Activated naive CD8-positive, alpha-beta T cell (primary cell): ENCODE results near the gene IFIT3.
A peak's percentile ranks its signal among the peaks of the same experiment; 100 is the strongest.

Experiments
- H3K27ac Mint-ChIP-seq: one replicate; pipeline ENCODE4 v1.8.0; 2021; ENCODE audit warnings: mixed read lengths
- H3K27me3 Mint-ChIP-seq: one replicate; pipeline ENCODE4 v1.8.0; 2021; ENCODE audit warnings: mixed read lengths
- H3K36me3 Mint-ChIP-seq: one replicate; pipeline ENCODE4 v1.8.0; 2021; ENCODE audit warnings: mixed read lengths
- H3K4me1 Mint-ChIP-seq: one replicate; pipeline ENCODE4 v1.8.0; 2021; ENCODE audit warnings: low read depth, mixed read lengths
- H3K4me3 Mint-ChIP-seq: one replicate; pipeline ENCODE4 v1.8.0; 2021; ENCODE audit warnings: mild to moderate bottlenecking, mixed read lengths
- H3K9me3 Mint-ChIP-seq: one replicate; pipeline ENCODE4 v1.8.0; 2021; ENCODE audit warnings: low read depth, mixed read lengths

IFIT3 gene

DNA sequence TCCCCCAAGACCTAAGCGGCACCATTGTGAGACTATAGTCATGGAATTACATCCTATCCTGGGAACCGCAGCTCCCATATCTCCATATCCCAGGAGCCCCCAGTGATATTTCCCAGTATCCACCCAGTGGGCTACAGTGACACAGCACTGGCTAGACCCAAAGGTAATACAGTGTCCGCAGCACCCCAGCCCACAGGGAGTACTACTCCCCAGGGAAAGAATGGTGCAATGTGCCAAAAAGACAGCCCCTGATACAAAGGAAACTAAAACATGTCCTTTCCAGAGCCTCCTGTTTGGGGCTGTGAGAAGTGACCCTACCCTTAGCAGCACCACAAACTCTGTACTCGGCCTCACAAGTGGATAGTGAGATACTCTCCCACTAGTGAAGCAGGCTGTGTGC, 30.4 kb upstream of the IFIT3 start:
- Mint-ChIP-seq H3K4me1 (peaks cover 33% of the 10 kb centered on the region), H3K9me3 (peaks cover 3% of the 10 kb centered on the region), H3K4me3 (no peak overlapping the region), H3K27me3 (no peaks in the 10 kb centered on the region), H3K36me3 (peaks cover 8% of the 10 kb centered on the region), H3K27ac (no peak overlapping the region)

- no peak overlapping the region for H3K4me3 Mint-ChIP-seq
- peaks cover 8% of the 10 kb centered on the region for H3K36me3 Mint-ChIP-seq
- peaks cover 37% of the 10 kb centered on the region for H3K4me1 Mint-ChIP-seq
- no peak overlapping the region for H3K27ac Mint-ChIP-seq
- peaks cover 3% of the 10 kb centered on the region for H3K9me3 Mint-ChIP-seq
- H3K27me3 Mint-ChIP-seq: no peaks in the 10 kb centered on the region
Observed at GRCh38 chr10:89297791-89298190, 30.0 kb upstream of the IFIT3 start.

DNA sequence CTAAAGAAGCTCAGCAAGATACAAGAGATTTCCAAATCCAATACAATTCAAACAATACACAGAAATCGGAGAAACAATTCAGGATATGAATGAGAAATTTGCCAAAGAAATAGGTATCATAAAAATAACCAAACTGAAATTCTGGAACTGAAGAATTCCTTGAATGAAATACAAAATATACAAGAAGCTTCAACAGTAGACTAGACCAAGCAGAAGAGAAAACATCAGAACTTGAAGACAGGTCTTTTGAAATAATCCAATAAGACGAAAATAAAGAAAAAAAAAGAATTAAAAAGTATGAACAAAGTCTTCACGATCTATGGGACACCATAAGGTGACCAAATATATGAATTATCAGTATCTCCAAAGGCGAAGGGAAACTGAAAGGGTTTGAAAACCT, 28.8 kb upstream of the IFIT3 start:
- peaks cover 47% of the 10 kb centered on the region for H3K4me1 Mint-ChIP-seq
- no peak overlapping the region for H3K27ac Mint-ChIP-seq

GRCh38 chr10:89301232-89301631, 26.6 kb upstream of the IFIT3 start:
- Mint-ChIP-seq H3K27me3 (no peaks in the 10 kb centered on the region), H3K4me3 (peak overlapping the region; percentile 91)

More for the DNA sequence above, 28.8 kb upstream of the IFIT3 start:
- Mint-ChIP-seq H3K4me3 (no peak overlapping the region), H3K36me3 (peaks cover 10% of the 10 kb centered on the region), H3K9me3 (peaks cover 3% of the 10 kb centered on the region), H3K27me3 (no peaks in the 10 kb centered on the region)

GRCh38 chr10:89301721-89302445, 25.9 kb upstream of the IFIT3 start, which contains the start of gene IFIT2:
TSS of gene IFIT2 (plus strand) at chr10:89302046. CDS start at chr10:89302124, 78 bp downstream.
- peak within 1 kb of the TSS; percentile 92 for H3K27ac Mint-ChIP-seq
- peaks cover 4% of the 10 kb centered on the region for H3K9me3 Mint-ChIP-seq
- no peaks in the 10 kb centered on the region for H3K27me3 Mint-ChIP-seq
- peak within 1 kb of the TSS; percentile 91 for H3K4me3 Mint-ChIP-seq
- H3K4me1 Mint-ChIP-seq: peaks cover 49% of the 10 kb centered on the region
- H3K36me3 Mint-ChIP-seq: peaks cover 27% of the 10 kb centered on the region

More at GRCh38 chr10:89301232-89301631, 26.6 kb upstream of the IFIT3 start:
- peaks cover 49% of the 10 kb centered on the region for H3K4me1 Mint-ChIP-seq
- peak overlapping the region; percentile 92 for H3K27ac Mint-ChIP-seq
- peaks cover 3% of the 10 kb centered on the region for H3K9me3 Mint-ChIP-seq
- peaks cover 23% of the 10 kb centered on the region for H3K36me3 Mint-ChIP-seq

DNA sequence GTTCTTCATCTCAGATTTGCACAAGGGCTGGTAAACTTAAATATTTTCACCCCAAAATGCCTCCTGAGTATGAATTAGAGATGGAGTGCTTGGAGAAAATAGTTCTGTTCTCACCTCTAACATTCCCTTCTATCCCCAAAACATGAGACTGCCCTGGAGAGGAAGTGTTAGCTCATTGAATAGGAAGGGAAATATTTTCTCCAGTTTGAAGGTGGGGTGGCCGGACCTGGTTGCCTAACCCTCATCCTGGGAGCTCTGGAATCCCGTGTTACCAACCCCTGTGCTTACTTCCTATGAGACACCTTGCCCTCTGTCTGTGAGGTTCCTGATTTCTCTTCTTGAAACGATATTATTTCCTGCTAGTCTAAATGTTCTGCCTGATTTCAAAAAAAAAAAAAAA, 25.2 kb upstream of the IFIT3 start:
- no peaks in the 10 kb centered on the region for H3K27me3 Mint-ChIP-seq
- H3K27ac Mint-ChIP-seq: peak overlapping the region; percentile 92
- H3K4me1 Mint-ChIP-seq: peaks cover 49% of the 10 kb centered on the region
- H3K9me3 Mint-ChIP-seq: peaks cover 7% of the 10 kb centered on the region
- peak overlapping the region; percentile 91 for H3K4me3 Mint-ChIP-seq
- peaks cover 32% of the 10 kb centered on the region for H3K36me3 Mint-ChIP-seq

DNA sequence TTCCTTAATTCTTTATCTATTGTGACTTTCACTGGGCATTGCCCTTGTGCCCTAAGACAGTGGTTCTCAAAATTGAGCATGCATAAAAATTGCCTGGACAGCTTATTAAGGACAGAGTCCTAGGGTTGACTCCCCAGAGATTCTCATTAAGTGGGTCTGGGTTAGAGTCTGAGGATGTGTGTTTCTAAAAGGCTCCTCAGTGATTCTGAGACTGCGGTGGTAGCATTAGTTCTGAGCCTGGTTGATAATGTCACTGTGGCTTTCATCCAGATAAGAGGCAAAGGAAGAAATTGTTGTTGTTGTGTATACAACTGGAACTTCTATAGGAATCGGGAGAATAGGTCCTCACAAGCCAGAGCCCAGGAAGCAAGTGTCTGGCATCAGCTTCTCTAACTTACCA, 24.6 kb upstream of the IFIT3 start:
- H3K9me3 Mint-ChIP-seq: peaks cover 12% of the 10 kb centered on the region

GRCh38 chr10:89304026-89304425, 23.8 kb upstream of the IFIT3 start:
- Mint-ChIP-seq H3K36me3 (peaks cover 38% of the 10 kb centered on the region), H3K27ac (no peak overlapping the region), H3K4me1 (peaks cover 49% of the 10 kb centered on the region), H3K4me3 (peak overlapping the region; percentile 91), H3K9me3 (peaks cover 14% of the 10 kb centered on the region), H3K27me3 (no peaks in the 10 kb centered on the region)

More for the DNA sequence above, 24.6 kb upstream of the IFIT3 start:
- Mint-ChIP-seq H3K4me1 (peaks cover 49% of the 10 kb centered on the region), H3K36me3 (peaks cover 38% of the 10 kb centered on the region), H3K27ac (peak overlapping the region; percentile 67), H3K4me3 (peak overlapping the region; percentile 91), H3K27me3 (no peaks in the 10 kb centered on the region)

- Mint-ChIP-seq H3K27ac (no peak overlapping the region), H3K9me3 (peaks cover 16% of the 10 kb centered on the region), H3K36me3 (peaks cover 39% of the 10 kb centered on the region), H3K4me3 (peak overlapping the region; percentile 91), H3K27me3 (no peaks in the 10 kb centered on the region), H3K4me1 (peaks cover 49% of the 10 kb centered on the region)
Observed at GRCh38 chr10:89304446-89304845, 23.4 kb upstream of the IFIT3 start.

DNA sequence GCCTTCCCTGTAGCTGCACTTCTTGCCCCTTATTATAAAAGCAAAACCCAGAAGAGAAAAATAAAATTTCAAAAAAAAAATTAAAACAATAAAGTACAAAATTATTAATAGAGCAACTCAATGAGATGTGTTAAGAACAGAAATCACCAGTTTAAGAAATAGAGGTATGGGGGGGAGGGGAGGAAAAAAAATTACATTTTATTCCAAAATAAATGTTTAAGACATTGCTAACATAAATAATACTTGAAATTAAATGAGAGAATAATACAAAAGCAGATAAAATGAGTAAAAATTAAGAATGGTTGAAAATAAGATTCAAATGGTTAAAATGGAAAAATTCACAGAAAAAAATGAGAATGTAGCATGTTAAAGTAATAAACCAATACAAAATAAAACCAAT, 22.9 kb upstream of the IFIT3 start:
- Mint-ChIP-seq H3K9me3 (peaks cover 17% of the 10 kb centered on the region), H3K27me3 (no peaks in the 10 kb centered on the region), H3K36me3 (peaks cover 41% of the 10 kb centered on the region), H3K4me1 (peaks cover 44% of the 10 kb centered on the region), H3K27ac (no peak overlapping the region), H3K4me3 (no peak overlapping the region)

GRCh38 chr10:89305766-89306433, 21.9 kb upstream of the IFIT3 start:
- H3K4me1 Mint-ChIP-seq: peaks cover 37% of the 10 kb centered on the region
- peaks cover 43% of the 10 kb centered on the region for H3K36me3 Mint-ChIP-seq
- no peaks in the 10 kb centered on the region for H3K27me3 Mint-ChIP-seq
- no peak overlapping the region for H3K4me3 Mint-ChIP-seq
- H3K27ac Mint-ChIP-seq: no peak overlapping the region
- peaks cover 17% of the 10 kb centered on the region for H3K9me3 Mint-ChIP-seq

GRCh38 chr10:89306434-89307268, 21.1 kb upstream of the IFIT3 start:
- no peaks in the 10 kb centered on the region for H3K27me3 Mint-ChIP-seq
- peaks cover 29% of the 10 kb centered on the region for H3K4me1 Mint-ChIP-seq
- H3K36me3 Mint-ChIP-seq: peaks cover 43% of the 10 kb centered on the region
- H3K9me3 Mint-ChIP-seq: peaks cover 17% of the 10 kb centered on the region
- no peak overlapping the region for H3K27ac Mint-ChIP-seq
- no peak overlapping the region for H3K4me3 Mint-ChIP-seq

- H3K4me1 Mint-ChIP-seq: peaks cover 24% of the 10 kb centered on the region
Observed at GRCh38 chr10:89307269-89307577, 20.6 kb upstream of the IFIT3 start.

DNA sequence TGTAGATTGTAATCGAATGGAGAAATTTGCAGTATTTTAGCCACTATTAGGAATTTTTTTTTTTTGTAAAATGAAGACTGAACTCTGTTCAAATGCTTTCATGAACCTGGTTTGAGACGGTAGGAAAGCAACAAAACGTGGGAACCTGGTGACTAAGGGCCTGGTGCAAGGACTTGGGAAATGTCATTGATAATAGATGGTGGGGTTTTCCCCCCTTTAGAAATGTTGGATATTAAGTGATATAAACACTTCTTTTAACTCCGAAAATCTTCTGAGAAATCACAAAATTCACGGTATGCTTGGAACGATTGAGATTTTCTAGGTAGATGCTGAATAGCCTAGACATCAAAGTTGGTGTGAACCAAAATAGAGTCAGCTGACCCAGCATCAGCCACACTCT, 19.5 kb upstream of the IFIT3 start:
- Mint-ChIP-seq H3K27me3 (no peaks in the 10 kb centered on the region), H3K9me3 (peaks cover 17% of the 10 kb centered on the region), H3K4me3 (no peak overlapping the region), H3K27ac (no peak overlapping the region), H3K4me1 (peaks cover 14% of the 10 kb centered on the region), H3K36me3 (peaks cover 43% of the 10 kb centered on the region)

More at GRCh38 chr10:89307269-89307577, 20.6 kb upstream of the IFIT3 start:
- H3K9me3 Mint-ChIP-seq: peaks cover 17% of the 10 kb centered on the region
- H3K27ac Mint-ChIP-seq: no peak overlapping the region
- peaks cover 43% of the 10 kb centered on the region for H3K36me3 Mint-ChIP-seq
- no peaks in the 10 kb centered on the region for H3K27me3 Mint-ChIP-seq
- H3K4me3 Mint-ChIP-seq: no peak overlapping the region

DNA sequence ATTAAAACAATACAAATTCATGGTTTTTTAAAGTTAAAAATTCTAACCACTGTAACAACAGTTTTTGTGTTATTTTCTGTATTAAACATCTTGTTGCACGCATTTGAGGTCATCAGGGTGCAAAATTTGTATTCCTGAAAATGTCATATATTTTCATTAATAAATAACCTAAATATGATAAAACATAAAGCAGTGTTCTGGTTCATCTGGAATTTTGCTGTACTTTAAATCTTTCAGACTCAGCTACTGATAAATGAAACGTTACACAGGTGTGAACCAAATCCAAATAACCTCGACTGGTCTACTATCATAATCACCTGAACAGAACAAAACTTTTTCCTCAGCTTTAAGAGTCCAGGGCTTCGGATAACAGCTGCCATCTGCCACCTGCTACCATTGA, 19.1 kb upstream of the IFIT3 start:
- Mint-ChIP-seq H3K27ac (no peak overlapping the region), H3K27me3 (no peaks in the 10 kb centered on the region), H3K9me3 (peaks cover 17% of the 10 kb centered on the region), H3K36me3 (peaks cover 43% of the 10 kb centered on the region), H3K4me3 (no peak overlapping the region), H3K4me1 (peaks cover 9% of the 10 kb centered on the region)
